Right forelimb (tissue), 1 donor: ENCODE data around the gene REXO5.
"Not testable (repeated sequence)": the region's sequence is repeated elsewhere in the genome, so short reads cannot be mapped to it uniquely, and the experiment has no call there.

Experiments used
- DNase-seq: peaks from one replicate; pipeline ENCODE4 v3.0.0-alpha.2; 2018

Gene REXO5

DNA sequence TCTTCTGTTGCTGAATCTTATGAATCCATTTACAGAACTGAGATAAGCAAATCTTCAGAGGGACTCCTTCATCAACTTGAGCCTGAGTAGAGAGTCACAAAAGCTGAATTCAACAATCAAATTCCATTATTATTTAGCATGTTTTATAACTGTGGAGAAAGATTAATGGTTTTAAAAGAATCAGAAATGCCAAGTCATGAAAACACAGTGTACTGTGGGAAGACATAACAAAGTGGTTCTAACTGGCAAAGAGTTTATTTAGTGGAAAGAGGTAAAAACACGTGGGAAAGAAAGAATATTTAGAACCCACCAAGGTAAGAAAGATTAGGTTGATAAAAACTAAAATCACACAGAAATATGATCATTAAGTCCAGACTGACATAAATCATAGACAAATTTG, 5.0 kb upstream of the REXO5 start:
- no peak for DNase-seq

DNA sequence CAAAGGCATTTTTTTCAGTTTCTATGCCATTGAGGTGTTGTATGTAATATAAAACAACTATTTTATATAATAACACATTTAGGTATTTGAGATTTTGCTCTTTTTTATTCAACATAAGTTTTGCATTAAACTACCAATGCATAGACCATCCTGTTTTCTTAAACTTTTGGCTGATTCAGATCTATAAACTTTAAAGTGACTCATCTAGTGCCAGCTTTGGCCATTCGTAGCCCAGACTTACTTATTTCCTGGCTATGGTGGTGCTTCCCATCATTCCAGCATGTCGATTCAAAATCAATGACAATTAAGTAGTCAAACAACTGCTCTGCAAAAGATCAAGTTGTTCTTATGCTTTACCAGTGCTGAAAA, 3.2 kb upstream of the REXO5 start:
- no peak for DNase-seq

DNA sequence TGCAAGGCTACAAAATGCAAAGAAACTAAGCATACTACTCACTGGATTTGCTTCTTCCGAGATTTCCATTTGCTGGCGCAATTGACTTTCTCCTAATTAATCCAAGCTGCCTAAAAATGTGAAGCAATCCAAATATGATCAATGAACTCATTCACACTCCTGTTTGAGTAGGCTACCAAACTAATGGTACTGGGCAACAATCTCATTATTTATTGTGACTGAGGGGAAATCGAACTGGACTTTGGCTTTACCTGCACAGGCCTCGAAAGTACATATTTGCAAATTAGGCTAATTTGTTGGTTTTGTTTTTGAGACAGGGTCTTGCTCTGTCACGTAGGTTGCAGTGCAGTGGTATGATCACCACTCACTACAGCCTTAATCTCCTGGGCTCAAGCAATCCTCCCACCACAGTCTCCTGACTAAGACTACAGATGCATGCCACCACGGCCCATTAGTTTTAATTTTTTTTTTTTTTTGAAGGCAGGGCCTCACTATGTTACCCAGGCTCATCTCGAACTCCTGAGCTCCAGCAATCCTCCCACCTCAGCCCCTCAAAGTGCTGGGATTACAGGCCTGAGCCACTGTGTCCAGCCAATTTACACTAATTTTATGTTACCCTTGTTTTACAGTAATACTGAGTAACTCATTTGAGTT, 2.6 kb upstream of the REXO5 start:
- no peak for DNase-seq

DNA sequence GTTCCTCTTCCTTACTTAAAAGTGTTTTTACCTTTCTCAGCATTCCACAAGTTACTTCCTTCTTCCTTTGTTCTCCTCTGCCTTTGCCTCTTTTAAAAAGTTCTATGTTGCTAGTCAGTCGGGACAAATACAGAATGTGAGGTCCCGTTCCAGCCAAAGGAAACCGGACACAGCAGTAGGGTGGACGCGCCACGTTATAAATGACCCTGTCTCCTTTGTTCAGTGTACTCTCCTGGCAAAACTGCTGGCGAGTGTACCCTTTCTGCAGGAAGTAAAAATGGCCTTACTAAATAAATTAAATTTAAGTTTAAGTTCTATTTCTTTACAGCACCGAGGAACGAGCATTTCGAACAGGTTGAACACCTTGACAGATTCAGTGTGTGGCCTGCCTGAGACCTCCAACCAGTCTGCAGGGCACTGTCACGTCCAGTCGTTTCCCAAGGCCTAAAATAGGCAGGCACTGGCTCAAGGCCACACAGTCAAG, 601 bp upstream of the REXO5 start:
- not testable (repeated sequence) for DNase-seq

DNA sequence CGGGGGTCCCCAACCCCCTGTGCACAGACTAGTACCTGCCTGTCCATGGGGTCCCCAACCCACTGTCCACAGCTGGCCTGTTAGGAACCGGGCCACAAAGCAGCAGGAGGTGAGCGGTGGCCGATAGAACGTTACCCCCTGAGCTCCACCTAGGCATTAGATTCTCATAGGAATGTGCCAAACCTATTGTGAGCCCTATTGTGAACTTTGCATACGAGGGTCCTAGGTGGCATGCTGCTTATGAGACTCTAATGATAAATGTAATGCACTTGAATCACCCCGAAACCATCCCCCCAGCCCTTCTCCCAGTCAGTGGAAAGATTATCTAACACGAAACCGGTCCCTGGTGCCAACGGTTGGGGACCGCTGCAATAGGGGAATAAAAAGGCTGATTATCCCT, 1.5 kb downstream of the REXO5 start:
- DNase-seq: no peak

DNA sequence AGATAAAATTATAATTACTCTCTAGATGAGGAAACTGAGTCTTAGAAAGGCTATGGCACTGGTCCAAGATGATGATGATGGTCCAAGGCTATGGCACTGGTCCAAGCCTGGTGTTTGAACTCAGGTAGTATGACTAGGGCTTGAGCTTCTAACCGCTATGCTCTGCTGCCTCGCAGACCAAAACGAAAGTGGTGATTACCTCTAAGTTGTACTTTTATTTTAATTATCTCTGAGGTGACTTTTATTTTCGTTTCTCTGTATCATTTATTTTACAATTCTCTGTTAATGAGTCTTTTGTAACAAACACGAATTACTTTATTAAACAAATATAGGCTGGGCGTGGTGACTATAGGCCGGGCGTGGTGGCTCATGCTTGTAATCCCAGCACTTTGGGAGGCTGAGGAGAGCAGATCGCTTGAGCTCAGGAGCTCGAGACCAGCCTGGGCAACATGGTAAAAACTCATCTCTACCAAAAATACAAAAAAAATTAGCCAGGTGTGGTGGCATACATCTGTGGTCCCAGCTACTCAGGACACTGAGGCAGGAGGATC, 5.6 kb downstream of the REXO5 start:
- DNase-seq: no peak

DNA sequence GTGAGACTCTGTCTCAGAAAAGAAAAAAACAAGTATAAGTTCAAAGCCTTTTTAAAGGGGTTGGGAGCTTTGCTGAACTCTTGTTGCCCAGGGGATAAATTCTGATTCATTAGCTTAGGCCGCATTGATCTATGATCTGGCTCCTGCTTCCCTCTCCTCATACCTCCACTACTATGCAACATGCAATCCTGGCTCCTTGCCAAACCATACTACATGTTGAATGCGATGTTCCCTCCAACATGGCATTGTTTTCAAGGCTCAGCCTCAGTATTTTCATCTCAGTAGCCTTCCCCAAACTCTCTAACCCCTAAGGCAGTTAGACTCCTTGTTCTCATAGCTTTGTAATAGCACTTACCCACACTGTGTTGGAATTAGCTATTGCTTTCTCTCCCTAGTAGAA, 6.2 kb downstream of the REXO5 start:
- DNase-seq: no peak

DNA sequence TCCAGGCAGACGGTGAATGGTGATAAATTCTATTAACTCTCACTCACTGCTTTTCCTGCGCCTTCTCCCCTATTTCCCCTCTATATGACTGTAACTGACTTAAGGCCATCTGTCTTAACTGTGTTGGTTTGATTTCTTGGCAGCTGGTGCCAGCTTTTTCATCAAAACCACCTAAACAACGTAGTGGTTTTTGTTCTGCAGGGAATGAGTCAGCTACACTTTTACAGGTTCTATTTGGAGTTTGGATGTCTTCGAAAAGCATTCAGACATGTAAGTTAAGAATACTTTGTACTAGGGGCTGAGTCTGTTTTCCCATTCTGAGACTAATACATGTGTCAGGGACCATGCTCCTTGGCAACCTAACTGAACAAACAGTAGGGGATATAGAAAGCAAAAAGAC, 8.5 kb downstream of the REXO5 start:
- no peak for DNase-seq

DNA sequence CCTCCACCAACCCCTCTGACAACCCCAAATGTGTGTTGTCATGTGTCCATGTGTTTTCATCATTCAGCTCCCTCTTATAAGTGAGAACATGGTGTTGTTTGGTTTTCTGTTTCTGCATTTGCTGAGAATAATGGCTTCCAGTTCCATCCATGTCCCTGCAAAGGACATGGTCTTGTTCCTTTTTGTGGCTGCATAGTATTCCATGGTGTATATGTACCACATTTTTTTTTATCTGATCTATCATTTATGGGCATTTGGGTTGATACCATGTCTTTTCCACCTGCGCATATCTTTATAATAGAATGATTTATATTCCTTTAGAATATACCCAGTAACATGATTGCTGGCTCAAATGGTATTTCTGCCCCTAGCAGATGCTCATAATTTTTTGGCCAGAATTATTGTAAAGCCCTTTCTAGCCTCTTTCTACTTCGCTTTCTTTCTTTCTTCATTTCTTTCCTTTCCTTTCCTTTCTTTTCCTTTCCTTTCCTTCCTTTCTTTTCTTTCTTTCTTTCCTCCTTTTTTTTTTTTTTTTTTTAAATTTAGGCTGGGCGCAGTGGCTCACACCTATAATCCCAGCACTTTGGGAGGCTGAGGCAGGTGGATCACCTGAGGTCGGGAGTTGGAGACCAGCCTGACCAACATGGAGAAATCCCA, 12.7 kb downstream of the REXO5 start:
- DNase-seq: no peak

DNA sequence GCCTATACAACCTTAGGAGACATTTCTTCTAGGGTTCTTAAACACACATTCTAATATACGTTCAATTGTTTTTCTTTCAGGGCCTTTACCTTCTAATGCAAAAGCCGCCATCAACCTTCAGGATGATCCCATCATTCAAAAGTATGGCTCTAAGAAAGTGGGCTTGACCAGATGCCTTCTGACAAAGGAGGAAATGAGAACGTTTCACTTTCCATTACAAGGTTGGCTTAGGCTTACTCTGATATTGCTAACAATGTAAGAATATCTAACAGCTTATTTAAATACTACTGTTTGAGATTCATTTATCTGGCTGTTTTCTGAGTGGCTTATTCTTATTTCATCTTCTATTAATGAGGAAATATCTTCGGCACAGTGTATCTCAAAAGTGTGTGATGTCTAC, 15.4 kb downstream of the REXO5 start:
- DNase-seq: no peak

DNA sequence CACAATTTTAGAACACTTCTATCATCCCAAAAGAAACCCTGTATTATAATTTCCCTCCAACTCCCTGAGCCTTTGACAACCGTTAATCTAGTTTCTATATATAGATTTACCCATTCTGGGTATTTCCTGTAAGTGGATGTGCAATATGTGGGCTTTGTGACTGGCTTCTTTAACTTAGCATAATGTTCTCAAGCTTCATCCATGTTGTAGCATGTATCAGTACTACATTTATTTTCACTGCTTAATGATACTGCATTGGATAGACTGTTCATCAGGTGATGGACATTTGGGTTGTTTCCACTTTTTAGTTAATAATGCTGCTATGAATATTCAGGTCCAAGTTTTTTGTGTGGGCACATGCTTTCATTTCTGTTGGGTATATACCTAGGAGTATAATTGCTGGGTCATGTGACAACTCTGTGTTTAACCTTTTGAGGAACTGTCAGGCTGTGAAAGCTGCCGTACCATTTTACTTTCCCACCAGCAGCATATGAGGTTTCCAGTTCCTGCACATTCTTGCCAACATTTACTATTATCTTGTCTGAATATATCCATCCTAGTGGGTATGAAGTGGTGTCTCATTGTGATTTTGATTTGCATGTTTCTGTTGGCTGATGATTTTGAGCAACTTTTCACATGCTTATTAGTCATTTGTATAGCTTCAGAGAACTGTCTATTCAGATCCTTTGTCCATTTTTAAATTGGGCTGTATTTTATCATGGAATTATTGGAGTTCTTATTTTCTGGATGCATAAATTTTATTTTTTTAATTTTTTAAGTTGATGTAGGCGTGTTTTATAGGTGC, 16.4 kb downstream of the REXO5 start:
- DNase-seq: no peak

DNA sequence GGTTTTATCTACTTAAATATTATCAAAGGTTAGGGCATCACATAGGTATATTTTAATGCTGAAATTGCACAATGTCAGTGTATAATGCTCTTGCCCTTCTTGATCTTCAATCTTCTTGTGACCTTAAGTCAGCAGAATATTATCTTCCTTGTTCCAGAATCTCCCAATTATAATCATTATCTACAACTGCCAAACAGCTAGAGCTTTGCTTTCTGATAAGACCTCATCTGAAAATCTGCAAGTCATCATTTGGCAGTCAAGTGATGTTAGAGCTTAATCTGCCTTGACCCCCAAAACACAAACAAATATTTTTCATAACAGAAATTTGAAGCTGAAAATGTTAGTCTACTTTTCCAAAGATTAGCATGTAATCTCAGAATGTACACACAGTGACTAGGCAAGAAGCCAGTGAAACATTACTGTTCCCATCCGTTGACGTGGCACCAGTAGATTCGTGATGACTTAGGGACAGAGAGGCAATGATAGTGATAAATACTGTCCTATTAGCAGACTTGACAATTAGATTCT, 19.8 kb downstream of the REXO5 start:
- no peak for DNase-seq

DNA sequence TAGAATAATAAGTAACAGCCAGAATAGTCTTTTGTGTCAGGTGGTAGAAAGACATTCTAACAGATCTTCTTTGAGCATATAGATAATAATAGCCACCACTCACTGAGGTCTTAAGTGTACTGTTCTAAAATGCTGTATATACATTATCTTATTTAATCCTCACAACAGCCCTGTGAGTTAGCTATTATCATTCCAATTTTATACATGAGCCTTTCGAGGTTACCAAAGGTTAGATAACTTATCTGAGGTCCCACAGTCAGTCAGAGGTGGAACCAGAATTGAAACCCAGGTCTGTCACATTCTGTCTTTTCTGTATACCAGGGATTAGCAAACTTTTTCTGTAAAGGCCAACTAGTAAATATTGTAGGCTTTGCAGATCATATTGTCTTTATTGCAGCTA, 23.2 kb downstream of the REXO5 start:
- DNase-seq: no peak

DNA sequence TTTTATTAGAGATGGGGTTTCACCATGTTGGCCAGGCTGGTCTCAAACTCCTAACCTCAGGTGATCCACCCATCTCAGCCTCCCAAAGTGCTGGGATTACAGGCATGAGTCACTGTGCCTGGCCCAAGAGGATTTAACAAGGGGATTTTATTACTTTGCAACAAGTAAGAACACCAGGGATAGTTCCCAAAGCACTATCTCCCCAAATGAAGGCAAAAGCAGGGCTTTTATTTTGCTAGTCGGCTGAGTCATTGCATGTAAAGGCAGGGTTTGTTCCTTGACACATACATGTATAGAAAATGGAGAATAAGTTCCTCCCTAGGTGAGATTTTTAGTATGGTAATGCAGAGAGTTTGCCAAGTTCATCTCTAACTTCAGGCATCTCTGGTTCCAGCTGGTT, 24.0 kb downstream of the REXO5 start:
- no peak for DNase-seq

DNA sequence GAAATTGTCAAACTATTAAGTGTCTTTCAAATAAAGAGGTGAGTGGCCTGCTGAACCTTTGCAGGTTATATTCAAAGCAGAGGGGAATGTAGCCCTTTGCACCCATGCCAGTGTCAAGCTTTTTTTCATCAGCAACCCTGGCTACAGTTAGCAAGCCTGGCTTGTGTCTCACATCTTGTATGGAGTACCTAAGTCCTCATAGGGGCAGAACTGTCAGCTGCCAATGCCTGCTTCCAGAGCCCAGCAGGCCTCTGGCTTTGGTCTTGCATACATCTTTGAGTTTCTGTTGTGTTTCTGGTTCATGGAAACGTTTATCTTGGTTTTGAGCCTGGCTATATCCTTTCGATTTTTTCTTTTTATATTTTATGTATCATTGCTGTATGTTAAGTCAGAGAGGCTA, 26.8 kb downstream of the REXO5 start:
- DNase-seq: no peak

DNA sequence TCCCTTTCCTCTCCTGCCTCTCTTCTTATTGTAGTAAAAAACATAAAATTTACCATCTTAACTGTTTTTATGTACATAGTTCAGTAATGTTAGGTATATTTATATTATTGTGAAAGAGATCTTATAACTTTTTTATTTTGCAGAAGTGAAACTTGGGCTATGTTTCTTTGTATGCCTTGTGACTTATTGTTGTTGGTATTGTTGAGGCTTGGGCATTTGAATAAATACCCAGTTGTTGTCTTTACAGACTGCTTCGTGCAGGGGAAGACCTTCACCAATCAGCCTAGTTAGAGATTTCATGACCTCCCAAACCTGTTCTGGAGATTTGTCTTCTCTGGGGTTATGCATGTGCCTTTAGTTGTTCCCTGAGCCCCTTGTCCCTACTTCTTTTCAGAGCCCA, 31.9 kb downstream of the REXO5 start:
- no peak for DNase-seq

DNA sequence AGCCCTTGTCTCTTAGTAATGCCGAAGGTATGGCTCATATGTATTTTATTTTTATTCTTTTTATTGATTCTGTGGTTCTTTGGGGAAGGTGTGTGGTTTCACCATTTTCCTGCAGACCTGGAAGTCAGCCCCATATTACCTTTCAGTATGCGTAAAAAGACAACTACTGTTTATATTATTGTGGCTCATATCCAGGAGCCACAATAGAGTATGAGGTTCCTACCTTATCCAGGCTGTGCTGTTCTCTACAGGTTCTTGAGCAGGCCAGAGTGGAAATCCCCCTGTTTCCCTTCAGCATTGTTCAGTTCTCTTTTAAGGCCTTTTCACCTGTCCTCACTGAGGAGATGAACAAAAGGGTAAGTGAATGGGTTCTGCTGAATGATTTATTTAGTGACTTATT, 33.2 kb downstream of the REXO5 start:
- DNase-seq: no peak

DNA sequence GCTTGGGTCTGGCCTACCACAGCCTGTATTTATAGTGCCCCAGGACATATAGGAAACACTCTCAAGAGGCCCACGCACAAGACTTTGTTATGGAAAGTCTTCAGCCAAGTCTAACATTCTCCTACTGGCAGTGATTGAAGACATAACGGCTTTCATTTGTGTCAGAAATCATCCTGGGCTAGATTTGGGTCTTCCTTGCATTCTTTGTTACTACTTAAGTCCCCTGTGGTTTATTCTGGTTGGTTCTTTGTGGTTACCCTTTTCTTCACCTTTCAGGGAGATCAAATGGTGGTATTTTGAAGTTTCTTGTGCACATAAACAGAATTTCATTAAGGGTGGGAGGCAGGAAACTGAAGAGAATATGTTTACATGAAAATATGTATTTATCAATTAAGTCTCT, 37.7 kb downstream of the REXO5 start:
- DNase-seq: no peak

DNA sequence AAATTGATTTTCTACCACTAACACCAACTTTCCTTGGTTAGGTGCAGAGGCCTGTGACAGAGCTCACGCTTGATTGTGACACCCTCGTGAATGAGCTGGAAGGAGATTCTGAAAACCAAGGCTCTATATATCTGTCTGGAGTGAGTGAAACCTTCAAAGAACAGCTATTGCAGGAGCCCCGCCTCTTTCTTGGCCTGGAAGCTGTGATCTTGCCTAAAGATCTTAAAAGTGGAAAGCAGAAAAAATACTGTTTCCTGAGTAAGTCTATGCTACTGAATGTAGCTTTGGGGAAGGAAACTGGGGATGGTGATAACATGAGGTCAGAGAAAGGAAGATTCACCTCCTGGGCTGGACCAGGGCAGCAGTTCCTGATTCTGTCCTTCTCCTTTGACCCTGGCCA, 38.3 kb downstream of the REXO5 start:
- no peak for DNase-seq

DNA sequence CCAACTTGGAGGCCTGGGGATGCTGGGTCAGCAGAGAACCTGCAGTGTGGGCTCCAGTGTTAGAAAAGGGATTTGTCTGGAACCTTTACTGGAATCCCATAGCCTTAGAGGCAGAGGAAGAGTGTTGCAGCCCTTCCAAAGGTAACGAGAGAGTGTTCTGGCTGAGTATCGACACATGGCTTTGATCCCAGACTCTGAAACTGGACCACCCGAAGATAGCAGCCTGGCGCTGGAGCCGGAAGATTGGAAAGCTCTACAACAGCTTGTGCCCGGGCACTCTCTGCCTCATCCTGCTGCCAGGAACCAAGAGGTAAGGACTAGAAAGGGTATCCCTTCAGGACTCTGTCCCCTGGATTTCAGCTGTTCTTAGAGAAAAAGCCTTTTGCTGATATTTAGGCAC, 39.7 kb downstream of the REXO5 start:
- DNase-seq: no peak

DNA sequence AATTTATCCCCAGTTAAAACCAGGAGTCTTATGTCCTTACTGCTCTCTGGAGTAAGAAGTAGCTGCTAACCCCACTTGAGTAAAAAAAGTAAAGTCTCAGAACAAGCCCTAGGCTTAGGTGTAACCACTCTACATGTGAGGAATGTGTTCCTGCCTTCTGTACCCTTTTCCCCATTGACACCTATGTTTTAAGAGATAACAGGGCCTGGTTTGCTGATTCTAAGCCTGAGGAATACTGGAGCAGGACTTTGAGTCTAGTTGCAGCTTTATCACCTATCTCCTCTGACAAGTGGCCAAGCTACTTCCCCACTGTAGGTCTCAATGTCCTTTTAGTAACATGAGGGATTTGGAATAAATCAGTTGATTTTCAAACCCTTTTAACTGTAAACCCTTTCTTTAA, 40.2 kb downstream of the REXO5 start:
- no peak for DNase-seq

DNA sequence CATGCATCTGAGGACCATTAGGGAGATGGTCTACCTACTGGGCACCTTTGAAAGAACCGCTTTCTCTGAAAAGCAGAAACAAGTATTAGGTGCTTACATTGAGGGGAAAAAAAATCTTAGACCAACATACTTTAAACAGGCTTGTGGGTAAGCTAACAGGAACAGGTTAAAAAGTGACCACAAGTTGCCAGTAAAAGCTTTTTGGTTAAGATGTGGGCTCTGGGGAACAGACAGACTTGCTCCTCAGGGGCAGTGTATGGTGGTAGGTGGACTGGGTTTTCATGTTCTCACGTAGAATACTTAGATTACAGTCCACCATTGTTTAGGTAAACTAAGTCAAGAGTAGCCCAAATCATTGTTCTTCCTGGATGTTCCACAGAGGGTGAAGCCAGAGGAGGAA, 41.2 kb downstream of the REXO5 start:
- no peak for DNase-seq

DNA sequence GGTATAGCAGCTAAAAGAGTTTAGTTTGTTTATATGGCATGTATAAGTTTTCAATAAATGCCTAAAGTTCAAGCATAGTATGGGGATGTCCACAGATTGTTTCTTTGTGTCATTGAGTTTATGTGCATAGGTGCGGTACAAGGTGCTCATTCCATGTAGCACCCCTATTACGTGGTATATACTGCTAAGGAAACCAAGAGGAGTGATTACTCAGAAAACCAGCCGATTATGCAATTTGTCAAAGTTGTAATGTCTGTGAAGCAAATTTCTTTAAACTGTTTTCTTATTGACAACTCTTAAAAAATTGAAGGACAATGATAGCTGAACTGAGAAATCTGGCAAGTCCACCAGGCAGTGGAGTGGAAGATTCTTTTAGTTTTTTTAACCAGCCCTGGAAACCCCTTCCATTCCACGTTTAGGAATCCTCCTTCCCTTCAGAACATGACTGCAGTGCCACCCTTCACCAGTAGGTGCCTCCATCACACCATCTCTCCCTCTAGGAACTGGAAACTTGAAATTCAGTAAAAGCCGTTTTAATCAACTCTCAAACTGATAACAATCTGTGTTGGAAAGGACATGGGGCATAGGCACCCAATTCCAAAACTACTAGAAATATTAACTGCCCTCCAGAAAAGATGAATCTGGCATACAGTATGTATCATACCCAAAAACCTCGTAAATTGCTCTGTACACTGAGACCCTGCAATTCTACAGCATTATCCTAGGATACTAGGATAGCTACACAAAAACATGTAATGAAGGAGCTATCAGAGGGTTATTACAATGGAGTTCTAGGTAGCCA, 43.5 kb downstream of the REXO5 start:
- DNase-seq: peak; percentile 84
